Mesenchymal stem cell (in vitro differentiated cells and primary cell): ENCODE results near the gene ZNF486.

Experiments used
- DNase-seq: peaks from one replicate; pipeline ENCODE4 v3.0.0-alpha.2; 2013
- H2AFZ ChIP-seq: one replicate; pipeline ENCODE4 v1.6.1; 2013; ENCODE audit warnings: low read depth, mild to moderate bottlenecking, control low read depth, inconsistent platforms, low read length, moderate library complexity
- H2AK5ac ChIP-seq: 2 replicates; pipeline ENCODE4 v1.6.1; 2013; ENCODE audit warnings: low read length, moderate library complexity, mild to moderate bottlenecking, inconsistent platforms; ENCODE audit not compliant: severe bottlenecking
- H2BK120ac ChIP-seq: one replicate; pipeline ENCODE4 v1.6.1; 2013; ENCODE audit warnings: low read depth, mild to moderate bottlenecking, inconsistent platforms, low read length, moderate library complexity
- H2BK12ac ChIP-seq, 2 experiments: one replicate each; pipeline ENCODE4 v1.6.1; 2013; ENCODE audit warnings: inconsistent platforms in 2 of 2, low read length in 2 of 2, mild to moderate bottlenecking in 2 of 2, moderate library complexity in 2 of 2, control low read depth in 1 of 2
- H2BK15ac ChIP-seq: one replicate; pipeline ENCODE4 v1.6.1; 2013; ENCODE audit warnings: mild to moderate bottlenecking, low read depth, inconsistent platforms; ENCODE audit not compliant: poor library complexity, severe bottlenecking
- H2BK5ac ChIP-seq: 2 replicates; pipeline ENCODE4 v1.6.1; 2013; ENCODE audit warnings: low read depth, mild to moderate bottlenecking, low read length, control low read depth, inconsistent platforms; ENCODE audit not compliant: poor library complexity, severe bottlenecking
- H3K14ac ChIP-seq, 2 experiments: one replicate each; pipeline ENCODE4 v1.6.1; 2013; ENCODE audit warnings: inconsistent platforms in 2 of 2, low read length in 2 of 2, control low read depth in 1 of 2, mild to moderate bottlenecking in 1 of 2, moderate library complexity in 1 of 2
- H3K18ac ChIP-seq, 2 experiments: one replicate each; pipeline ENCODE4 v1.6.1; 2013; ENCODE audit warnings: inconsistent platforms in 2 of 2, low read length in 2 of 2, control low read depth in 1 of 2, low read depth in 1 of 2, mild to moderate bottlenecking in 1 of 2
- H3K23ac ChIP-seq, 2 experiments: one replicate each; pipeline ENCODE4 v1.6.1; 2013; ENCODE audit warnings: inconsistent platforms in 2 of 2, low read length in 2 of 2, mild to moderate bottlenecking in 2 of 2, moderate library complexity in 2 of 2, control low read depth in 1 of 2
- H3K27ac ChIP-seq: 2 replicates; pipeline ENCODE4 v1.5.1; 2013; ENCODE audit warnings: mild to moderate bottlenecking, moderate library complexity, low read length, control low read depth, inconsistent platforms; ENCODE audit not compliant: poor library complexity, severe bottlenecking
- H3K27me3 ChIP-seq, 2 experiments: 2 replicates each; pipeline versions ENCODE4 v1.6.1 to v1.7.0; 2013; ENCODE audit warnings: low read length in 2 of 2, mild to moderate bottlenecking in 2 of 2, moderate library complexity in 2 of 2, control low read depth in 1 of 2, inconsistent platforms in 1 of 2; ENCODE audit not compliant: control insufficient read depth in 1 of 2, insufficient read depth in 1 of 2
- H3K36me3 ChIP-seq, 2 experiments: 2 replicates each; pipeline versions ENCODE4 v1.6.1 to v1.7.0; 2013; ENCODE audit warnings: low read length in 2 of 2, control low read depth in 1 of 2, inconsistent platforms in 1 of 2, low read depth in 1 of 2, mild to moderate bottlenecking in 1 of 2; ENCODE audit not compliant: insufficient read depth in 2 of 2, control insufficient read depth in 1 of 2
- H3K4ac ChIP-seq, 2 experiments: one replicate each; pipeline ENCODE4 v1.6.1; 2013; ENCODE audit warnings: inconsistent platforms in 2 of 2, low read length in 2 of 2, mild to moderate bottlenecking in 2 of 2, moderate library complexity in 2 of 2, control low read depth in 1 of 2, low read depth in 1 of 2
- H3K4me1 ChIP-seq: 2 replicates; pipeline ENCODE4 v1.6.1; 2013; ENCODE audit warnings: low read depth, low read length, control low read depth; ENCODE audit not compliant: control insufficient read depth, insufficient read depth
- H3K4me2 ChIP-seq: 2 replicates; pipeline ENCODE4 v1.6.1; 2013; ENCODE audit warnings: low read length, mild to moderate bottlenecking, inconsistent platforms; ENCODE audit not compliant: poor library complexity, severe bottlenecking
- H3K4me3 ChIP-seq, 2 experiments: 2 replicates each; pipeline versions ENCODE4 v1.5.1 to v1.7.0; 2013; ENCODE audit warnings: low read length in 2 of 2, mild to moderate bottlenecking in 2 of 2, control low read depth in 1 of 2, low read depth in 1 of 2; ENCODE audit not compliant: insufficient read depth in 1 of 2
- H3K79me1 ChIP-seq: replicated peaks from 2 replicates; pipeline ENCODE4 v1.6.1; 2013; ENCODE audit warnings: mild to moderate bottlenecking, control low read depth, low read length, inconsistent platforms; ENCODE audit not compliant: poor library complexity, severe bottlenecking
- H3K9ac ChIP-seq: 2 replicates; pipeline ENCODE4 v1.7.0; 2013; ENCODE audit warnings: mild to moderate bottlenecking, low read length, moderate library complexity
- H3K9me3 ChIP-seq: 2 replicates; pipeline ENCODE4 v1.7.0; 2013; ENCODE audit warnings: mild to moderate bottlenecking, low read length; ENCODE audit not compliant: control insufficient read depth
- H4K8ac ChIP-seq: one replicate; pipeline ENCODE4 v1.6.1; 2013; ENCODE audit warnings: inconsistent platforms, mild to moderate bottlenecking, low read length, moderate library complexity
- H4K91ac ChIP-seq: one replicate; pipeline ENCODE4 v1.6.1; 2013; ENCODE audit warnings: mild to moderate bottlenecking, low read length, inconsistent platforms
- WGBS: methylation state at CpG from one replicate; pipeline ENCODE4 v1.1.7; 2013; ENCODE audit warnings: mixed read lengths; 5-methylcytosine and 5-hydroxymethylcytosine counted together

Gene ZNF486

DNA sequence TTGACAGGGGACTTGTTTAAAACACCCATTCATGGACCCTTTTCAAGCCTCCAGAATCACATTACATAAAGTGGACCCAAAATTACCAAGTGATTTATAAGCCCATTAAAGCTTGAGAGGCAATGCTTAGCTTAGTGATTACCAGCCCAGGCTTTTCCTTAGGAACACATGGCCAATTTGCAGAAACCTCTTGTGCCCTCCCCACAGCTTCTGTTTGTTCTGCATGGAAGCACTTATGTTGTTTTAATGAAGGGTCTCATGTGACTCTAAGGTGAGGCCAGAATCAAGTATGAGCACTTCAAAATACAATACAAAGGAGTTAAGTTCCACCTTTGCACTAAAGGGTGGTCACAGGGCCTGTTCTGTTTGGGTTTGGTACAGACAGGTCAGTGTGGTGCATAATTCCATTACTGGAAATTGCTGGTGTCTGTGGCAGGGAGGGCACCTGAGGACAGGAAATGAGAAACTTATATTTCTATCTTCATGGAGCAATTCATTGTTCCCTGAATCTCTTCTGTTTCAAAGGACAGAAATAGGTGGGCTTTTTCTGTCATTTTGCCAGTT is 15.3 kb downstream of the ZNF486 start:
- Histone ChIP-seq H3K27ac (no peak overlapping the region), H3K23ac (no peak overlapping the region), H2BK5ac (no peak overlapping the region), H3K14ac (no peak overlapping the region), H3K79me1 (peaks cover 14% of the 10 kb centered on the region), H2BK15ac (no peak overlapping the region), H4K91ac (no peak overlapping the region), H3K4me1 (no peaks in the 10 kb centered on the region), H3K4me2 (no peak overlapping the region), H2AK5ac (no peak overlapping the region), H2BK120ac (no peak overlapping the region), H3K4ac (no peak overlapping the region), H4K8ac (no peak overlapping the region), H3K36me3 (peaks cover 6 to 16% of the 10 kb centered on the region in 2 experiments), H3K27me3 (no peaks in the 10 kb centered on the region), H3K18ac (no peak overlapping the region), H3K9ac (no peak overlapping the region), H2AFZ (no peak overlapping the region), H3K4me3 (peak overlapping the region in 1 of 2 experiments; percentile 49), H2BK12ac (no peak overlapping the region), H3K9me3 (peaks cover 60% of the 10 kb centered on the region)
- no peak for DNase-seq

DNA sequence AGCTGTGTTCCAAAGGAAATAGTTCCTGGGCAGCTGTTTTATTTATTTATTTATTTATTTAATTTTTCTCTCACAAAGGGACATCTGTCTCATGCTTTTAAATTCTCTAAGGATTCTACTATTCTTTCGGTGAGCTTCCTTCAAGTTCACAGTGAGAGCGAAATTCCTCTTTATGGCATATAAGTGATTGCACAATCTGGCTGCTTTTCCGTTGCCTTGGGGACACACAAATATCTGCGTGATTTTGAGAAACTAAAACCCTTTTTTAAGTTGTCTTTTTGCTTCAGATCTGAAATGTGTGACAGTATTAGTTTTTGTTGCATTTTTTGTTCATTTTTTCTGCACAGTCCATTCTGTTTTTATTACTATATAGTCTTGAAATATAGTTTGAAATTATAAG is 19.2 kb downstream of the ZNF486 start:
- no peak overlapping the region for H2BK120ac ChIP-seq
- H3K23ac ChIP-seq, result no peak overlapping the region
- H3K9me3 ChIP-seq, result peaks cover 67% of the 10 kb centered on the region
- H3K14ac ChIP-seq, result no peak overlapping the region
- H3K27me3 ChIP-seq, result no peaks in the 10 kb centered on the region
- 97% methylated on average over 3 of the region's 4 CpGs for WGBS
- H3K4me2 ChIP-seq, result no peak overlapping the region
- no peak overlapping the region for H2BK12ac ChIP-seq
- H2BK5ac ChIP-seq, result no peak overlapping the region
- peaks cover 11% of the 10 kb centered on the region for H3K79me1 ChIP-seq
- no peak overlapping the region for H2AK5ac ChIP-seq
- H3K18ac ChIP-seq, result no peak overlapping the region
- no peak overlapping the region for H2AFZ ChIP-seq
- H3K9ac ChIP-seq, result no peak overlapping the region
- H3K27ac ChIP-seq, result no peak overlapping the region
- H3K4me3 ChIP-seq, result no peak overlapping the region
- no peak overlapping the region for H4K8ac ChIP-seq
- no peak overlapping the region for H4K91ac ChIP-seq
- H2BK15ac ChIP-seq, result no peak overlapping the region
- DNase-seq, result no peak
- peaks cover 13 to 48% of the 10 kb centered on the region in 2 experiments for H3K36me3 ChIP-seq
- no peak overlapping the region for H3K4ac ChIP-seq
- no peaks in the 10 kb centered on the region for H3K4me1 ChIP-seq

DNA sequence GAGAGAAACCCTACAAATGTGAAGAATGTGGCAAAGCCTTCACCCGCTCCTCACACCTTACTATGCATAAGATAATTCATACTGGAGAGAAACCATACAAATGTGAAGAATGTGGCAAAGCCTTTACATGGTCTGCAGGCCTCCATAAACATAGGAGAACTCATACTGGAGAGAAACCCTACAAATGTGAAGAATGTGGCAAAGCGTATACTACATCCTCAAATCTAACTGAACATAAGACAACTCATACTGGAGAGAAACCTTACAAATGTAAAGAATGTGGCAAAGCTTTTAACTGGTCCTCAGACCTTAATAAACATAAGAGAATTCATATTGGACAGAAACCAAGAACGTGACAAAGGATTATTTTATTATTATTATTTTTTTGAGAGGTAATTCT is 30.7 kb downstream of the ZNF486 start:
- Histone ChIP-seq H3K9ac (no peak overlapping the region), H2AK5ac (no peak overlapping the region), H3K4me2 (no peak overlapping the region), H3K27me3 (no peaks in the 10 kb centered on the region), H3K9me3 (peaks cover 88% of the 10 kb centered on the region), H3K36me3 (peaks cover 20 to 27% of the 10 kb centered on the region in 2 experiments), H2AFZ (no peak overlapping the region), H3K18ac (no peak overlapping the region), H3K27ac (no peak overlapping the region), H3K4ac (no peak overlapping the region), H2BK120ac (no peak overlapping the region), H2BK12ac (no peak overlapping the region), H4K8ac (no peak overlapping the region), H3K23ac (no peak overlapping the region), H2BK15ac (no peak overlapping the region), H2BK5ac (no peak overlapping the region), H3K4me1 (no peaks in the 10 kb centered on the region), H3K14ac (no peak overlapping the region), H3K79me1 (peaks cover 4% of the 10 kb centered on the region), H3K4me3 (peak overlapping the region in 1 of 2 experiments; percentile 54), H4K91ac (no peak overlapping the region)
- 100% methylated on average over 1 of the region's 3 CpGs for WGBS
- DNase-seq, result no peak

DNA sequence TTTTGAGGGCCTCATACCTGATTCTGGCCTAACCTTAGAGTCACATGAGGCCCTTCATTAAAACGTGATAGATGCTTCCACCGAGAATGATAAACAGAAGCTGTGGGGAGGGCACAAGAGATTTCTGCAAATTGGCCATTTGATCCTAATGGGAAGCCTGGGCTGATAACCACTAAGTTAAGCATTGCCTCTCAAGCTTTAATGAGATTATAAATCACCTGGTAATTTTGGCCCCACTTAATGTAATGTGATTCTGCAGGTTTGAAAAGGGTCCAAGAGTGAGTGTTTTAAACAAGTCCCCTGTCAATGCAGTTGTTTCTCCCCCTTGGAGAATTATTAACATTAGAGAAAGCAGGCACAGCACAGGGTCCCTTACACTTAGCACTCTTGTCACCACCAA is 42.0 kb downstream of the ZNF486 start:
- Histone ChIP-seq H3K79me1 (no peaks in the 10 kb centered on the region), H4K91ac (no peak overlapping the region), H4K8ac (no peak overlapping the region), H2BK120ac (no peak overlapping the region), H3K4me1 (no peaks in the 10 kb centered on the region), H2BK15ac (no peak overlapping the region), H3K27ac (no peak overlapping the region), H3K9me3 (peaks cover 56% of the 10 kb centered on the region), H3K4me2 (no peak overlapping the region), H3K4me3 (no peak overlapping the region), H3K36me3 (no peaks in the 10 kb centered on the region), H3K27me3 (no peaks in the 10 kb centered on the region), H2BK12ac (no peak overlapping the region), H2AFZ (no peak overlapping the region), H3K14ac (no peak overlapping the region), H3K4ac (no peak overlapping the region), H2BK5ac (no peak overlapping the region), H3K23ac (no peak overlapping the region), H3K9ac (no peak overlapping the region), H3K18ac (no peak overlapping the region), H2AK5ac (no peak overlapping the region)
- 89% methylated on average over 2 of the region's 2 CpGs for WGBS
- DNase-seq, result no peak
